ENCODE results near the gene COQ8B. TPM values are rescaled to one million over a fixed set of nuclear protein-coding genes. Genes with fewer than 3 reads are reported as not detected.

Gene COQ8B
- total and polyA plus RNA-seq, 3 experiments from 2014 or later, result 17.3 to 25.7 (median 20.6) TPM

Other genes starting within 250 kb of the COQ8B start
- gene SPTBN4, start 249.9 kb downstream of the COQ8B start, total RNA-seq, result 1 to 10 TPM in 1 of 2 experiments, under 1 TPM in 1; 0.49 to 1.2 TPM
- gene SPTBN4, start 249.9 kb downstream of the COQ8B start, polyA plus RNA-seq, result not detected
- gene SHKBP1, start 140.0 kb downstream of the COQ8B start, total RNA-seq, result 100 to 1,000 TPM; 103 to 104 TPM
- 159 TPM for gene SHKBP1, start 140.0 kb downstream of the COQ8B start, polyA plus RNA-seq
- 100 to 1,000 TPM; 103 to 111 TPM for gene LTBP4, start 115.5 kb downstream of the COQ8B start, total RNA-seq
- gene LTBP4, start 115.5 kb downstream of the COQ8B start, polyA plus RNA-seq, result 40.0 TPM
- gene NUMBL, start 26.2 kb downstream of the COQ8B start, total RNA-seq, result 10 to 100 TPM; 13.6 to 13.7 TPM
- 1.1 TPM for gene NUMBL, start 26.2 kb downstream of the COQ8B start, polyA plus RNA-seq
- 1 to 10 TPM; 5.5 to 5.7 TPM for gene ITPKC, start 226 bp upstream of the COQ8B start, total RNA-seq
- gene ITPKC, start 226 bp upstream of the COQ8B start, polyA plus RNA-seq, result 8.9 TPM
- gene ACTMAP, start 33.6 kb upstream of the COQ8B start, total RNA-seq, result 10 to 100 TPM; 10.3 to 10.6 TPM
- gene ACTMAP, start 33.6 kb upstream of the COQ8B start, polyA plus RNA-seq, result 2.9 TPM
- 100 to 1,000 TPM; 202 TPM for gene SNRPA, start 34.3 kb upstream of the COQ8B start, total RNA-seq
- gene SNRPA, start 34.3 kb upstream of the COQ8B start, polyA plus RNA-seq, result 89.5 TPM
- 1 to 10 TPM in 1 of 2 experiments, under 1 TPM in 1; 0.89 to 1.1 TPM for gene MIA, start 58.6 kb upstream of the COQ8B start, total RNA-seq
- not detected for gene MIA, start 58.6 kb upstream of the COQ8B start, polyA plus RNA-seq
- 10 to 100 TPM; 24.2 to 27.2 TPM for gene RAB4B, start 61.4 kb upstream of the COQ8B start, total RNA-seq
- 95.2 TPM for gene RAB4B, start 61.4 kb upstream of the COQ8B start, polyA plus RNA-seq
- 100 to 1,000 TPM; 101 to 103 TPM for gene EGLN2, start 82.3 kb upstream of the COQ8B start, total RNA-seq
- 174 TPM for gene EGLN2, start 82.3 kb upstream of the COQ8B start, polyA plus RNA-seq
- gene CYP2A6, start 133.6 kb upstream of the COQ8B start, total RNA-seq, result not detected
- gene CYP2A6, start 133.6 kb upstream of the COQ8B start, polyA plus RNA-seq, result not detected
- not detected for gene CYP2A7, start 165.3 kb upstream of the COQ8B start, total RNA-seq
- not detected for gene CYP2A7, start 165.3 kb upstream of the COQ8B start, polyA plus RNA-seq